Smooth muscle cell of the coronary artery (primary cell): Measurements from ENCODE around the gene OR4F3. TPM values are rescaled to one million over a fixed set of nuclear protein-coding genes. Genes with fewer than 3 reads are reported as not detected.

ENCODE experiments used
- total RNA-seq: library from RNA; depleted of rRNA; stranded (reverse); fragments of >200 nt; gene quantifications from 2 replicates; pipeline ENCODE4 v1.2.3, GENCODE V29; 2014; ENCODE audit warnings: low replicate concordance

Gene OR4F3
- total RNA-seq: 0.23 TPM in 1 of 2 replicates, not detected in the other

GRCh38 chr5:181366968-181367367 is at the start of gene OR4F3:
Gene OR4F3, plus strand, starts transcription at chr5:181367268.

Other genes with a start within 250 kb of the OR4F3 start
- not detected in 2 replicates for gene OR2V1, start 236.1 kb upstream of the OR4F3 start, total RNA-seq
- gene OR2V2, start 219.7 kb upstream of the OR4F3 start, total RNA-seq: not detected in 2 replicates
- 0.47 and 2.9 TPM in 2 replicates for gene TRIM7, start 162.1 kb upstream of the OR4F3 start, total RNA-seq
- 13.8 and 26.0 TPM in 2 replicates for gene TRIM41, start 144.0 kb upstream of the OR4F3 start, total RNA-seq
- gene RACK1, start 123.4 kb upstream of the OR4F3 start, total RNA-seq: 7,300 and 9,485 TPM in 2 replicates
- 2.6 and 23.3 TPM in 2 replicates for gene TRIM52, start 106.1 kb upstream of the OR4F3 start, total RNA-seq